Dedifferentiated amniotic fluid mesenchymal stem cell (primary cell): Measurements from ENCODE around the gene PFKFB2.

ENCODE experiments used
- DNase-seq: peaks from one replicate; pipeline ENCODE4 v3.0.0-alpha.2; 2016; ENCODE audit errors: extremely low spot score

The PFKFB2 gene

DNA sequence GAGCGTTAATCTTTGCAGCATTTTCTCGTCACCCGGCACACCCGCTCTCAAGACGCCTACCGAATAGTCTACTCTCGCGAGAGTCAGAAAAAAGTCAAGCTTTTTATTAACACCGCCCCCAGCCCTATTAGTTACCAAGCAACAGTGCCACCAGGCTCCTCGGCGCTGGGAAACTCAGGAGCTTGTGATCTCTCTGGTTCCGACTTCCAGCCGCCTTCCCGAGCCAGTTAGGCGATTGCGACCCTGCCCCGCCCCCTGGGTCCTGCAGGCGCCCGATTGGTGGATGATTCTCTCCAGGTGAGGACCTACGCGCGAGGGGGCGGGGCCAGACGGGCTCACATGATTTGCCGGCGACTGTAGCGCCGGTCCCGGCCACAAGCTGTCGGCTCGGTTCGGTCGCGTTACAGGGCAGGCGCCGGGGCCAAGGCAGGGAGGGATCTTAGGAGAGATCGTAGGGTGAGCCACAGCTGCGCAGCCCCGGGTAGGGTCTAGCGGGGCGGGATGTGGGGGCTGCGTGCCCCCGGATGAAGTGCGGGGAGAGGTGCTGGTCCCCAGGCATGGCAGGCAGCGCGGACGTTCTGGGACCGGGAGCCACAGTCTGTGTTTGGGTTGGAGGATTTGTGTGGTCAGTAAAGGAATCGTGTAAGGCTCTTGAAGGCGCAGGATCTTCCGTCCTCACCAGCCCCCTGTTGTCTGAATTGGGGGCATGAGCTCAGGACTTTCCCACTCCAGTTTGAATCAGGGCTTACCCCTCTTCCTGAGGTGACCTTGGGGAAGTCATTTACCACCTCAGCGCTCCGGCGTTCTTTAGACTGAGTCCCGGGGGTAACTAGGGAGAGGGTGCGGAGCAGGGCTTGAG is at the start of gene PFKFB2:
Gene PFKFB2, plus strand, starts transcription at position 365 of the 859 bp plus-strand sequence. CDS start 1,443 bp downstream, outside the sequence.
- DNase-seq = peak; percentile 98

DNA sequence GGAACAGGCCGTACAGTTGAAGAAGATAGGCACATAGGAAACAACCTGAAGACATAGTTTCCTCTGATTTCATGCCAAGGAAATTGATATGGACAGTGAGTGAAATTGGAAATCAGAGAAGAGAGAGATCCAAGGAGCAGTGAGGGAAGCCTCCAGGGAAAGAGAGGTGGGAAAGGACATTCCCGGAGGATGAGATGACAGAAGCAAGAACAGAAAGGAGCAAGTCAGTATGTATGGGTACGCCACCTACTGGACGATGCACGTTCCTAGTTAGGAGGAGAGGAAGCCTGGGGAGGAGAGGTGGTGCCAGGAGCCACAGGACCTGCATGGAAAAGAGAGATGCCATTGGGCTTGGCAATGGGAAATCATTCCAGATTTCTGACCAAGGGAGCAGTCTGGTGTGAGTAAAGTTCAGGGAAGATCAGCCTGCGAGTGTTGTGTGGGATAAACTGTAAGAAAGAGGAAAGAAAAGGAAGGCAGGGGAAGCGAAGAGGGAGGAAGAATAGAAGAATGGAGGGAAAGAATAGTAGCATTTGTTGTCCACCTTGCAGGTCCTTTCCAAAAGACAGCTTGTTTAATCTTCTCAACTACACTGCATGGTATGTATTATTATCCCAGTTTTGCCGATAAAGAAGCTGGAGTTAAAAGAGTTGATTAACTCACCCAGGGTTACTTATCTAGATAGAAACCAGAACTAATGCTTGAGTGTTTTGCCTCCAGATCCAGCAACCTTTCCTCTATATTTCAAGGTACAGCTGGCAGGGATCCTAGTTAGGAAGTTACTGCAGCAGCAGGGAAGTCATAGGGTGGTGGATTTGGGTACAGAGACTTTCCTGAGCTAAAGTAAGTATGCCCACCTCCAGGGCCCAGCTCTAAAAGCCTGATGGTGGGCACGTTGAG is 47.9 kb upstream of the PFKFB2 start:
- peak; percentile 55 for DNase-seq

DNA sequence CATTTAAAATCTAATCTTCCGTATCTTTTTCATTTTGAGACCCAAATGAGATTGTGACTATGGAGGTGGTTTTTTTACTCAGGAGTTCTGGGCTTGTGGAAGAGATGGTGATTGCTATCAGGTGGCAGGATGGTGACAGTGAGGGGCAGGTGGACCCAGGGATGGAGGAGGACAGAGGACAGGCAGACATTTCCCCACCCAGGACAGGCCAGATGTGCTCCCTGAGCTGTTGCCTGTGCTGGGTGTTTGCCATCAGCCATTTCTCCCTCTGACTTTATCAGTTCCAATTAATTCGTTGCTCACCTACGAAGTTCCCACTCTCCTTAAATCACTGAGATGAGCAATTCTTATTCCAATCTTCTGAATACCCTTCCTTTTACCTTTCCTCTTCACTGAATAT is 47.0 kb upstream of the PFKFB2 start:
- no peak for DNase-seq

DNA sequence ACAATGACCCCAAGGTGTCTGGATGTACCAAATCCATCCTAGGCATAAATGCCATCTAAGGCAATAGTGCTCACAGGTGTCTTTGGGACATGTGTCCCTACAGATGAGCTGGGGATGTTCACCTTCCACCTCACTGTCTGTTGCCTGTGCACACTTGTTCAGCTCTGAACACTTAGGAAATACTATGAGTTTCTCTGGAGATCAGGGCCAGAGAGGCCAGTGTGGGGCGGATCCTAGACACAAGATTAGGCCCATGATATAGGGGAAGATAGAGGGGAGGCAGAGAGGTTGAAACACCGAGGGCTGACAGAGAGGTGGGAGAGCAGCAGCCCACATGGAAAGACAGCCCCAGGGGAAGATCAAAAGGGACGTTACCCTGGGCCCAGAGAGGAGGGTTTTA is 46.2 kb upstream of the PFKFB2 start:
- no peak for DNase-seq

DNA sequence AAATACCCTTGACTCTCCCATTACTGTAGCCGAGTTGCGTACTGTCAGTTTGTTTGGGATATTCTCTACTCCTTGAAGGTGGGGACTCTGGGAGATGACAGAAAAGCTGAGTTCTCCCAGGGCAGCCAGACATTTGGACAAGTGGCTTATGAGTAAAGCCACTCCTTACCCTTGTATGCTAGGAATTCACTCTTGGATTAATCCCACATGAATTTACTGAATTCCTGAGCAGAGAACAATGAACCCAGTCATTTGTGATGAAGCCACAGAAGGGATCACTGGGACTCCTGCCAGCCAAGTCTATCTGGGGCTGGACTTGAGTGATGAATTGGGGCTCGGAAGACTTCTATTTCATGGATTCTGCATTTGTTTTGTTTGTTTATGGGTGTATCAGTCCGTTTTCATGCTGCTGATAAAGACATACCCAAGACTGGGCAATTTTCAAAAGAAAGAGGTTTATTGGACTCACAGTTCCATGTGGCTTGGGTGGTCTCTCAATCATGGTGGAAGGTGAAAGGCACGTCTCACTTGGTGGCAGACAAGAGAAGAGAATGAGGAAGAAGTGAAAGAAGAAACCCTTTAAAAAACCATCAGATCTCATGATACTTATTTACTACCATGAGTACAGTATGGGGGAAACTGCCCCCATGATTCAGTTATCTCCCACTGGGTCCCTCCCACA is 45.6 kb upstream of the PFKFB2 start:
- peak; percentile 90 for DNase-seq

DNA sequence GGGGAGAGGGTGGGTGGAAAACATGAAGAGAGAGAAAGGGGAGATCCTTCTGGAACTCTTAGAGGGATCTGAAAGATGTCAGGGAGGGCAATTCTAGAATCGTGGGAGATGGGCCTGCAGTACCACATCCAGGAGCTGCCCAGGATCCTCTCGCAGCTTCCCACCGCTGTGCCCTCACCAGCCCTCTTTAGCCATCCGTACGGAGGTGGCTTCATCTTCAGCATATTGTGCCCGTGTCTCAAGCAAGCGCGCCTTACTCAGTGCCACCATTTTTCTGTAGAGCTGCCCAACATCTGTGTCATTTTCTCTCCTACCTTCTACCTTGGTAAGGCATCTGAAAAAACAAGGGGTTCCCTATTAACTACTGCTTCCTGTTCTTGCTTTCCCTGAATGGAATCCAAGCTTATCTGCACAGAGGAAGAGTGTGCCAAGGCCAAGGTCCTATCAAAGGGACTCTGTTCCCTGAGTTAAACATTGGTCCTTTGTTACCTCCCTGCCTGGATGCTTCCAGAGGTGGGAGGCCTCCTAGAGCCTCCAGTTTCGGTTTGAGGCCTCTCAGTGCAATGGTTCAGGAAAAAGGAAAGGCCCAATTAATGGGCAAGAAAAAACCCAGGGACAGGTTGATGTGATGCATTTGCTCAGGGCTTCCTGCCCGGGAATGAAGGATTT is 43.8 kb upstream of the PFKFB2 start:
- no peak for DNase-seq

DNA sequence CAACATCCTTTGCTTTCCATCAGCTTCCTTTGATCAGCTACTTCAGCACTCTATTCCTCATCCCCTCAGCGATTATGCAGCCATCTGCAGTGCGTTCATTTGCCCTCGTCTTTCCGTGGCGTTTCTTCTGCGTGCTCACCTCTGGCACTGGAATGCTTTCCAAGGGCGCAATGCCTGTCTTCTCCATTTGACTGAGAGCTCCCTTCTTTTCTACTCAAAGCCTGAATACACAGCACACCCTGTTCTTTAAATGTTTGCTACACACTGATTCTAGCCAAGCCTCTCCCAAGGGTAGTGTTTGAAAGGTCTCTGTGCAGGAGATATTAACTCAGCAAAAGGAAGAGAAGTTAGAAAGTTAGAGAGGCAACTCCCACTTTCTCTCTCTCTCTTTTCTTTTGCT is 43.1 kb upstream of the PFKFB2 start:
- DNase-seq = no peak

DNA sequence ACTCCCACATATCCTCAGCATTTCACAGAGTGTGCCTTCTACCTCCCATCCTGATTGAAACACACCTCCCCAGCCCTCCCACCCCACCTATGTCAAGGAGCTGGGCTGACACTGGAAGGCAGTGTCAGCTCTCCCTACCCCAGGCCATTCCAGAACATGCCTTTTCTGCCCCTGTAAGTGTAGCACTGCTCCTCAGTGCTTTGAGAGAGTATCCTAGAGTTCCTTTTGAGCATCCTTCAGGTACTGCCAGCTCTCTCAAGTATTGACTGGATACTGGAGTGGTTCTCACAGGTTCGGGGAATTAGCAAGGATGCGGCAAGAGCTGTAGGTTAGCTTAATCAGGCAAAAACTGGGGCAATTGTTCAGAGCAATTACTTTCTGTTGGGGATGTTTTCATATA is 42.3 kb upstream of the PFKFB2 start:
- no peak for DNase-seq

DNA sequence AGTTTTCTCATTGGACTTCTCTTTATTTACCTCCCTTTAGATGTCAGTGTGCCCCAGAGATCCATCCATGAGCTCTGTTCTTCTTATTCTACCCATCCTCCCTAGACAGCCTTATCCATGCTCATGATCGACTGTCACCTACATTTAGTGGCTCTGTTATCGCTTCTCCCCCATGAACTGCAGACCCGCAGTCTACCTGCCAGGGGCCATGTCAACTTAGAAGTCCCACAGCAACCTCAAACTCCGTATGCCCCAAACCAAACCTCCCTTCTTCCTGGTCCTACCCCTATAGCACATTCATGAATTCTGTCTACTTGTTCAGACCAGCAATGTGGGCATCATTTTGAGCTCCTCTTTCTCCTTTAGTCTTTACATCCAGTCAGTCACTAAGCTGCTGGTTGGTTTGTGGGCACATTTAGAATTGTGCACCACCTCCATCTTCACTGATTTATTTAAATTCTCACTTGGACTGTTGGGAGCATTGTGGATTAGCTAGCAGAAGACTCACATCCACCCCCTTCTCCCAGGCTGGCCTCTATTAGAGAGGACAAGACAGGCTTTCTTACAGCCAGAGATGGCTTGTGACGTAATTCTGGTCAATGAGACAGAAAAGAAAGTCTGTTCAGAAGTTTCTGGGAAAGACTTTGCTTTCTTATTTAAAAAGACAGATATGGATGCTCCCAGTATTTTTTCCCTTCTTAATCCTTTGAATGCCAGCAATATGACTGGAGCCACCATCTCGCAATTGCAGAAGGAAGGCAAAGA is 39.6 kb upstream of the PFKFB2 start:
- DNase-seq = no peak

DNA sequence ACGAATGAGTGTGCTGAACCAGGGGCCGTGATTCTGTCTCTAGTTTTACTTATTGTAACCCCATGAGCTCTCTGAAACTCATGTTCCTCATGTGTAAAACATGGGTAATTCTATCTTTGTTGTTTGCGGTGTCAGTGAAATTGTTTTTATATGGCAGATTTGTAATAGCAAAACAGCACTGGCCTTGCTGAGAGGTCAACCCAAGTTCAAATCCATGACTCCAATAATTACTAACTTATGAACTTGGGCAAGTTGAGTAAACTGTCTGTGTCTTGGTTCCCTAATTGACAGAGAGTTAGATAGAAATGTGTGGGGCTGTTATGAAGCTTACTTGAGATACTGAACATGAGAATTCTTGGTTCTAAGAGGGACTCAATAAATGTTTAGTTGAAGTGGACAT is 38.3 kb upstream of the PFKFB2 start:
- DNase-seq = no peak

DNA sequence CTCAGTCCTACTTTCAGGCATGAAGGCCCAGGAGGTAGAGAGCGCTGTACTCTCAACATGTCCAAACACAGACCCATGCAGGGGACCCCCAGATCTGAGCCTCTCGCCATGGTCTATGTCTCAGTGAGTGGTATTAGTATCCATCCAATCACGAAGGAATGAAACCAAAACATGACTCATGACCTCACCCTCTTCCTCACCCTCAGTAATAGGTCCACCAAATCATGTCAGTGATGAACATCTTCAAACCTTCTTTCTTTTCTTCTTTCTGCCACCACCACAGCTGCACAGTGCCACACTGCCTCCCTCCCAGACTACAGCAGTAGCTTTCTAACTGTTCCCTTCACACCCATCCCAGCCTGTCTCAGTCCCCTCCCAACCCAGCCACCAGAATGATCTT is 37.3 kb upstream of the PFKFB2 start:
- DNase-seq = no peak

DNA sequence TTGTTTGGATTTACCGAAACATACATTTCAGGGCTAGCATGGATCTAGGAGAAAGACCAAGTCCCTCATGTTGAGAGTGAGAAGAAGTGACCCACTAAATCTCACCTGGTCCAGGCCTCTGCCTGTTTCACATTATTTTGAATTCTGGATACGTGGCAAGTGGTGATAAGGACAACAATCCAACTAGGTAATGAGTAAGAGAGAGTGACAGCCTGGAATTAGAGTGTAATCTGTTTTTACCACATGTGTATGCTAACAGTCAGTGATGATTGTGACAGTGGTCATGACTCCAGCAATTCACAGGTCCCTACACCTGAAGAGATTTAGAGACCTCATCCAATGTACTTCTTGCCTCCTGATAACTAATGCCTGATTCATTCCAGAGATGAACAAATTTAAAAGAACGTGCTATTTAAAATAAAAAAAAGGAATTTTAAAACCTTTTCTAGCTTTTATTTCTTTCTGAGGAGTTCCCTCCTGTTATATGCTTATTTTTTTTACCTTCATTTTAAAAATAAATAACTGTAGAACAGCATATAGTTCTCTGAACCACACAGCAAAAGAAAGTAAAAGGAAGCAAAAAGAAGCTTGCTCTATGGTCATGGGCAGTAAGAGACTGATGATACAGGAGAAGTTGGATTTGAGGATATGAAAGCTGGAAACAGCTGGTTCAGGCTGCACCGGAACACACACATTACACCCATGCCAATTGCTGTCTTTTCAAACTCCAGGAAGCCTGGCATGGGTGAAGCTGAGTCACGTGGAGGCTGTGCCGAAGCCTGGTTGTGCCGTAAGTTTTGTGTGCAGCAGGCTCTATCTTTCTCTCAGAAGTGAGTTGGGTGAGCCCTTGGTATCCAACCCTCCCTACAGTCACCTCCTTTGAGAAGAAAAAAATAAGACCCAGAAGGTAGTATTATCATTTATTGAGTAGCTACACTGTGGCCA is 35.2 kb upstream of the PFKFB2 start:
- DNase-seq = no peak

DNA sequence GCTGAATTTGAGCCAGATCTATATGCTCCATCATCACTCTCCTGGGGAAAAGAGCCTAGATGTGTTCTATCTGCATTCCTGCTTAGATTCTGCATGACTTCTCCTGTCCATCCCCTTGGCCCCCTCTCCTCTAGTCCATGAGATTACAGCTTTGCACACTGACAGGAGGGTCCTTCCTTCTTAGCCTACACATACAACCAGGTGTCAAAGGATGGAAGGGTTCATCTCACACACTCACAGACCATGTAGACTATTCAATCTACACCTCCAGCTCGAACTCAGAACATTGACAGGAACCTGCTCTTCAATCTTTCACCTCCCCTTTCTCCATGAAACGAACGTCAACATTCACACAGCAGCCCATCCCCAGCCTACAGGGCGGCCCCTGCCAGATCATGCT is 34.4 kb upstream of the PFKFB2 start:
- no peak for DNase-seq

DNA sequence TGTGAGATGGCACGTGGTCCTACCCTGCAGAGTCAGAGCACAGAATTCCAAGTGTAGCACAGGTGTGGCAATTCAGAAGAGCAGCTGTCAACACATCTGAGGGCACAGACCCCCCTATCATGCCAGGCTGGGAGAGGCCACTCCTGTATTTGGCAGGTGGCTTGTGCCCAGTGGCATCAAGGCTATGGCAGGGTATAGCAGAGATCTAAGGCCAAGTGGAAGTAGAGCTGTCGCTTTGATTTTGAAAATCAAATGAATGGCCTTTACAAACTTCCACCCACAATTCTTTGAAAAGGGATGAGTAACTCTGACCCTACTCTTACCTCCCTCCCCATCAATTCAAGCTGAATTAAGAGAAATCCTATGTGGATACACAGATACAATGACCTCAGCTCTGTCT is 33.9 kb upstream of the PFKFB2 start:
- DNase-seq = no peak

DNA sequence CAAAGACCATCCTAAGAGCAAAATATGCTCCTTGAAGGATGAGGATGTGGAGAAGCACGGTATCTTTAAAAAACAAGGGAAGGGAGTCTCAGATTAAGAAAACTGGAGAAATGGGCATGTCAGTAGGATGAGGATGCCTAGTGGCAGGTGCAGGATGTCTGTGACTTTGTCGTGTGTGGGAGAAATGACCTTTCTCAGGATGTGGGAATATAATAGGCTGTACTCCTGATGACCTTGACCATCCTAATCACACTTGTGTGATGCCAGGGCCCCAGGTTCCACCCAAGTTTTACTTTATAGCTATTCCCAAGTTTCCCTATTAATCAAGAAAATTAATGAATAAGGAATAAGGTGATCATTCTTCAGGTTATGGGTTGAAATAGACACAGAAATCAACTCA is 33.4 kb upstream of the PFKFB2 start:
- DNase-seq = no peak

DNA sequence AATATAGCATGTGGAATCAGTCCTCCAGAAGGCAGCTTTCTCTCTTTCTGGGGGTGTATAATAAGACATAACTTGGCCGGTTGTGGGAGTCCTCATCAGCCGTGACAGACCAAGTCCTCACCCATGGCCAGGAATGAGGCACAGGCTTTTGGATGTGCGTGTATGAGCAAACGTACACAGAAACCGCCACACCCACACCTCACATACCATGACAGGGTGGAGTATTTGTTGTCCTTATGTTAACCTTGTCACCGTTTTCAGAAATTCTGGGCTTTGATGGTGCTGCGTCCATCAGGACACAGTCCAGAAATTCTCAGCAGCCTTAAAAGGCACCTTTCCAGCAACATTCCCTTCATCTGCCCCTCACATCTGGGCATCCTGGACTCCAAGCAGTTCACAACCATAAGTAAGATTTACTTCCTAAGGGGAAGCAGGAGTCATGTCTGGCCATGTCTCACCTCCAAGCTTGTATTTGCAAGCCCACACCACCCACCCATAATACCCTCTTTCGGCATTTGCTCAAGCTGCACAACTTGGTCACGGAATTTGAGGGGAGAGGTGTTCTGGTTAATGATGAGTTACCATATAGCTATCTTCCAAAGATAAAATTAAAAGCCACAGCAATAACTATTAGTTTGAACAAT is 32.9 kb upstream of the PFKFB2 start:
- DNase-seq = no peak

DNA sequence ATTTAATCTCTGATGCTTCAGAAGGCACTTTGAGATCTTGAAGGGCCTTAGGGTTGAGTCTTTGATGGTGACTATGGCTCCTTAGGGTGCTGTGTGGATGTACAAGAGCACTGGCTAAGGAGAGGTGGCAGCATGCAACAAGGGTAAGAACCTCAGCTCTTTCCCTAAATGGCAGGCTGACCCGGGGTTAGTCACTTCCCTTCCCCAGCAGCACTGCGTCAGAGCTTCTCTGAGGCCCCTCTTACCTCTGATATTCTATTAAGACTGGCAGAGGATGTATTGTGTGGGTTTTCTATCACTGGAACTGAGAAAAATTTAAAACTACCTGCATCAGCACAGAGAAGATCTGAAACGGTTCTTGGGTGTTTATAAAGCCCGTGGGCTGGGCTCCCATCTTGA is 32.4 kb upstream of the PFKFB2 start:
- no peak for DNase-seq

DNA sequence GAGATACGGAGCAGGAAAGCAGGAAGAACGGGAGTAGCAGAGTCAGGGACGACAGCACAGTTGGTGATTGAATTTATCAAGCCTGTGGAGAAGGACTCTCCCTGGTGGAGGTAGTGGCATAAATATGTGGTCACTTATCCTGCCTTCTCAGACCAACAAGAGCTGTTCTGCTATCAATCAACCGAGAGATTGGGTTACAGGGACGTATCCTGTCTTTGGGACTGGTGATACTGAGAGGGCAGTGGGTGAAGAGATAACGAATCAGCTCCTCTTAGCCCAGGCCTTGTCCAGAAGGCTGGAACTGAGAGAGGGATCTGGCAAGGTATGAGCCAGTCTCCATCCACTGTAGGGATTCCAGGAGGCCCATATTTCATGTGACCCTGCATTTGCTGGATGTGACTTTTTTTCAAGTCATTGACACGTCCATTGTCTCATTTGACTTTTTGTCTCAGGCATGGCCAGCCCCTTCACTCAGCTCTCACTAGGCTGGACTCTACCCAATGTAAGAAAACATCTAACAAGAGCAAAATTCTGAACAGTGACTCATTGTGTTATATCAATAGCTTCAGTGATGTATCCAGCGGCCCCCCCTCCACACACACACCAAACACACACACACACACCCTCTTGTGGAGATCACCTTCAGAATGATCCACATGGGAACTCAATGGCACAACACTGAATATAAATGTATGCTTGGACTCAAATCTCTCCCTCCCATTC is 31.8 kb upstream of the PFKFB2 start:
- no peak for DNase-seq
